Panc1 (cell line): ENCODE results near the gene PAK4.

Experiments
- CTCF ChIP-seq: fragments of 450-650 bp; IDR thresholded peaks from 2 replicates; pipeline ENCODE4 v1.5.1; 2017; ENCODE audit warnings: mild to moderate bottlenecking
- POLR2AphosphoS5 ChIP-seq: IDR thresholded peaks from 2 replicates; pipeline ENCODE4 v1.6.1; 2012; ENCODE audit warnings: mild to moderate bottlenecking, low read depth, low read length, moderate library complexity
- REST ChIP-seq, 2 experiments: IDR thresholded peaks; 2 replicates each; pipeline ENCODE4 v1.6.1; 2011 to 2012; ENCODE audit warnings: low read depth in 2 of 2, control low read depth in 1 of 2, low read length in 1 of 2, mild to moderate bottlenecking in 1 of 2, moderate library complexity in 1 of 2; ENCODE audit not compliant: insufficient read depth in 1 of 2

GRCh38 chr19:39083599-39083982 lies 42.0 kb upstream of the PAK4 start:
- TF ChIP-seq CTCF: no peak
- TF ChIP-seq POLR2AphosphoS5: no peak
- TF ChIP-seq REST (IDR thresholded peaks at IDR 0.05; ENCODE audit: insufficient read depth in 1 of 2, low read depth in 2 of 2, low read length in 1 of 2): no peak
